ENCODE data around the gene FHIT.

Gene FHIT

GRCh38 chr3:60363817-60364216 lies 887.4 kb downstream of the FHIT start:
- no peak for DNase-seq (ENCODE audit: low read depth)
- no peak for TF ChIP-seq CTCF (conservative IDR thresholded peaks at IDR 0.05; ENCODE audit: low read depth, low read length)

GRCh38 chr3:60355825-60356224 lies 895.4 kb downstream of the FHIT start:
- no peak for DNase-seq (ENCODE audit: low read depth)
- H3K4me3 ChIP-seq (ENCODE audit: low read length): no peak overlapping the region
- no peak for TF ChIP-seq CTCF (conservative IDR thresholded peaks at IDR 0.05; ENCODE audit: low read depth, low read length)

More at GRCh38 chr3:60363817-60364216, 887.4 kb downstream of the FHIT start:
- H3K4me3 ChIP-seq (ENCODE audit: low read length): no peak overlapping the region

GRCh38 chr3:60351481-60351880 lies 899.8 kb downstream of the FHIT start:
- TF ChIP-seq CTCF (conservative IDR thresholded peaks at IDR 0.05; ENCODE audit: low read depth, low read length): no peak
- no peak for DNase-seq (ENCODE audit: low read depth)
- no peak overlapping the region for H3K4me3 ChIP-seq (ENCODE audit: low read length)

GRCh38 chr3:60344340-60344739 lies 906.9 kb downstream of the FHIT start:
- TF ChIP-seq CTCF (conservative IDR thresholded peaks at IDR 0.05; ENCODE audit: low read depth, low read length): no peak
- H3K4me3 ChIP-seq (ENCODE audit: low read length): no peak overlapping the region
- no peak for DNase-seq (ENCODE audit: low read depth)

GRCh38 chr3:60343831-60344230 lies 907.4 kb downstream of the FHIT start:
- no peak for DNase-seq (ENCODE audit: low read depth)
- TF ChIP-seq CTCF (conservative IDR thresholded peaks at IDR 0.05; ENCODE audit: low read depth, low read length): no peak
- H3K4me3 ChIP-seq (ENCODE audit: low read length): no peak overlapping the region

GRCh38 chr3:60339304-60339703 lies 911.9 kb downstream of the FHIT start:
- H3K4me3 ChIP-seq (ENCODE audit: low read length): no peak overlapping the region
- no peak for DNase-seq (ENCODE audit: low read depth)
- no peak for TF ChIP-seq CTCF (conservative IDR thresholded peaks at IDR 0.05; ENCODE audit: low read depth, low read length)

GRCh38 chr3:60337421-60337820 lies 913.8 kb downstream of the FHIT start:
- no peak for TF ChIP-seq CTCF (conservative IDR thresholded peaks at IDR 0.05; ENCODE audit: low read depth, low read length)
- H3K4me3 ChIP-seq (ENCODE audit: low read length): no peak overlapping the region
- no peak for DNase-seq (ENCODE audit: low read depth)
